GM10248 (cell line): Measurements from ENCODE around the gene FAM114A1.
"Not testable (repeated sequence)": the region's sequence is repeated elsewhere in the genome, so short reads cannot be mapped to it uniquely, and the experiment has no call there.

ENCODE experiments used
- CTCF ChIA-PET: fragments of 300-600 bp; sonication (Branson Sonifier 250); formaldehyde crosslinking; extraction: SDS; loops from one replicate; lab custom pipeline; 2021; ENCODE audit warnings: antibody characterized with exemption; lab: Yijun Ruan, JAX
- POLR2A ChIA-PET: fragments of 350-650 bp; sonication (Branson Sonifier 250); formaldehyde crosslinking; extraction: SDS; loops from one replicate; lab custom pipeline; 2020; ENCODE audit warnings: antibody characterized with exemption; lab: Yijun Ruan, JAX
- DNase-seq: peaks from one replicate; pipeline ENCODE4 v3.0.0; 2012; ENCODE audit errors: extremely low spot score
- CTCF ChIP-seq: IDR thresholded peaks from 2 replicates; pipeline ENCODE4 v1.5.1; 2012; ENCODE audit warnings: mild to moderate bottlenecking, low read depth; ENCODE audit errors: extremely low read depth, missing control alignments, control extremely low read depth

The FAM114A1 gene

GRCh38 chr4:38957893-38958292, 90.3 kb downstream of the FAM114A1 start:
- no peak for DNase-seq
- ChIA-PET POLR2A (no interaction called here), CTCF (interaction anchor here (1.1 to 1.3 kb wide), 2 partner anchors 9 to 39 kb away, joined by 3 to 6 read pairs; no protein-coding TSS in a partner anchor)
- no peak for TF ChIP-seq CTCF

- CTCF ChIA-PET: interaction anchor here (1.1 to 1.3 kb wide), 4 partner anchors 9 to 40 kb away, joined by 3 to 6 read pairs (median 3); no protein-coding TSS in a partner anchor
- POLR2A ChIA-PET: no interaction called here
- TF ChIP-seq CTCF: no peak
- no peak for DNase-seq
These were observed 91.0 kb downstream of the FAM114A1 start for GRCh38 chr4:38958453-38959190.

- DNase-seq, POLR2A ChIA-PET: not testable (repeated sequence)
- CTCF ChIA-PET: interaction anchor here (1.2 to 1.3 kb wide), 2 partner anchors 14 to 21 kb away, joined by 3 read pairs; no protein-coding TSS in a partner anchor
These were observed 91.6 kb downstream of the FAM114A1 start for GRCh38 chr4:38959248-38959647.

GRCh38 chr4:38964942-38965775, 97.6 kb downstream of the FAM114A1 start:
- DNase-seq: no peak
- CTCF ChIA-PET: interaction anchor here (0.8 to 1.3 kb wide), 5 partner anchors 11 to 43 kb away, joined by 3 to 4 read pairs (median 3); no protein-coding TSS in a partner anchor
- TF ChIP-seq CTCF: no peak
- POLR2A ChIA-PET: no interaction called here

- POLR2A ChIA-PET: no interaction called here
- no peak for DNase-seq
- TF ChIP-seq CTCF: no peak
- CTCF ChIA-PET: interaction anchor here (0.9 to 1.3 kb wide), 2 partner anchors 11 to 23 kb away, joined by 3 to 4 read pairs; no protein-coding TSS in a partner anchor
These were observed 98.3 kb downstream of the FAM114A1 start for GRCh38 chr4:38965866-38966265.

DNA sequence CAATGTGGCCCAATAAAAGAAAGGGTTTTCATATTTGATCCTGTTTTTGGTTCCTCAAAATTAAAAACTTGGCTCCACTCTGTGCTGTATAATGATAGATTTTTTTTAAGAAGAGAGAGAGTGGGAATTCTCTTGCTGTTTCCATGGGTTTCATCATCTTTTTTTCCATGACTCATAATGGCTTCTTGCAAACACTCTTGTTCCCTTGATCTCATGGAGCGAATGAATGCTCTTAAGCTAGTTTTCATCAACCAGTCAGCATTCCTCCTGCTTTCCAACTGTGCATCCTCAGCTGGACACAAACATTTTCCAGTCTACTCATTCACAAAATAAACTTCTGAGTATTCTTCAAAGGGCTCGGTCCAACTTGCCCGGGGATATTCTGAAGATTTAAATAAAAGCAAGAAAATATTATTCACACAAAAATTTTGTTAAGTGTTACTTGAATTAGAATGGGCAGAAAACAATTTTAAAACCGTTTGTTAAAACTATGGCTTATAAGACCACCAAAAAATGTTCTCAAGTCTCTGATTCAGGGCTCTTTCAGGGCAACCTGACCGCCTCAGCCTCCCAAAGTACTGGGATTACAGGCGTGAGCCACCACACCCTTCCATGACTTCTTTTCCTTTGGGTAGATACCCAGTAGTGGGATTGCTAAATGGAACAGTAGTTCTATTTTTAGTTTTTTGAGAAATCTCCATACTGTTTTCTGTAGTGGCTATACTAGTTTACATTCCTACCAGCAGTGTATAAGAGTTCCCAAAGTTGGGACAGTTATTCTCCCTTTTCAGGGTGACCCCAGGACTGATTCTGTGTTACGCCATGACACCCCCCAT, 99.9 kb downstream of the FAM114A1 start:
- ChIA-PET POLR2A (no interaction called here), CTCF (no interaction called here)
- TF ChIP-seq CTCF: no peak
- no peak for DNase-seq
